ENCODE data around the gene LZTR1.

LZTR1 gene

GRCh38 chr22:21012446-21013407, 30.6 kb downstream of the LZTR1 start:
- in situ Hi-C loops (cut with MboI; ENCODE audit: low sequenced_read_pairs) = no loop called here

- in situ Hi-C loops (cut with MboI; ENCODE audit: low sequenced_read_pairs) = no loop called here
These were observed 31.6 kb downstream of the LZTR1 start for GRCh38 chr22:21013657-21014201.

GRCh38 chr22:21014202-21014725, 32.2 kb downstream of the LZTR1 start:
- in situ Hi-C loops (cut with MboI; ENCODE audit: low sequenced_read_pairs) = no loop called here

GRCh38 chr22:21014726-21015465, 32.8 kb downstream of the LZTR1 start, which contains the start of gene P2RX6:
Gene P2RX6 (plus strand): TSS chr22:21015165. CDS start chr22:21015175, 10 bp downstream.
- in situ Hi-C loops (cut with MboI; ENCODE audit: low sequenced_read_pairs) = no loop called here

GRCh38 chr22:21015466-21016006, 33.4 kb downstream of the LZTR1 start:
- in situ Hi-C loops (cut with MboI; ENCODE audit: low sequenced_read_pairs) = no loop called here

GRCh38 chr22:21016644-21017420, 34.7 kb downstream of the LZTR1 start:
- in situ Hi-C loops (cut with MboI; ENCODE audit: low sequenced_read_pairs) = no loop called here

- in situ Hi-C loops (cut with MboI; ENCODE audit: low sequenced_read_pairs) = no loop called here
These were observed 36.2 kb downstream of the LZTR1 start for GRCh38 chr22:21018314-21018713.

GRCh38 chr22:21020802-21021429, 38.8 kb downstream of the LZTR1 start:
- in situ Hi-C loops (cut with MboI; ENCODE audit: low sequenced_read_pairs) = no loop called here

- in situ Hi-C loops (cut with MboI; ENCODE audit: low sequenced_read_pairs) = no loop called here
These were observed 40.4 kb downstream of the LZTR1 start for GRCh38 chr22:21022507-21022906.

- in situ Hi-C loops (cut with MboI; ENCODE audit: low sequenced_read_pairs) = no loop called here
These were observed 41.0 kb downstream of the LZTR1 start for GRCh38 chr22:21022955-21023614.

- in situ Hi-C loops (cut with MboI; ENCODE audit: low sequenced_read_pairs) = no loop called here
These were observed 43.2 kb downstream of the LZTR1 start for GRCh38 chr22:21025266-21025665.

- in situ Hi-C loops (cut with MboI; ENCODE audit: low sequenced_read_pairs) = no loop called here
These were observed 44.0 kb downstream of the LZTR1 start for GRCh38 chr22:21025763-21026755.

- in situ Hi-C loops (cut with MboI; ENCODE audit: low sequenced_read_pairs) = no loop called here
These were observed 44.9 kb downstream of the LZTR1 start for GRCh38 chr22:21026783-21027692.

GRCh38 chr22:21028277-21029251, 46.5 kb downstream of the LZTR1 start:
- in situ Hi-C loops (cut with MboI; ENCODE audit: low sequenced_read_pairs) = no loop called here

- in situ Hi-C loops (cut with MboI; ENCODE audit: low sequenced_read_pairs) = no loop called here
These were observed 47.5 kb downstream of the LZTR1 start for GRCh38 chr22:21029486-21030025.

- in situ Hi-C loops (cut with MboI; ENCODE audit: low sequenced_read_pairs) = no loop called here
These were observed 47.9 kb downstream of the LZTR1 start for GRCh38 chr22:21030032-21030431.

Measured in HL-60/S4 (cell line).